ENCODE data around the gene RAB27B. TPM values are rescaled to one million over a fixed set of nuclear protein-coding genes. Genes with fewer than 3 reads are reported as not detected.

RAB27B gene
- total RNA-seq, 1 donor from 2014 or later = 5.0 TPM

DNA sequence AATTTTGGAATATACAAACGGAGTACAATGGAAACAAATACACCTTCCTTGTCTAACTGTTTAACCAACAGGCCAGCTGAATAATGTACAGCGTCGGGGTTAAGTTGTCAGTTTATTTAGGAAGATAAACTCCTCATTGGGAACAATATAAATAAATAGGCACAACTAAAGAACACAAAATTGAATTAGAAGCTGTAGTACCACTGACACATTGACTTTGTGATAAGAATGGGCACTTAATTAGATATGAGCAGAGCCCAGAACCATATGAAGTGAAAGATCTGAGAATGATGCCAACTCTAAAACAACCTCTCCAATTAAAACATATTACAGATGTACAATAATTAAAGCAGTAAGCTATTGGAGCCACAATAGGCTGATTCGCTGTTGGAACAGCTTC lies 86.5 kb downstream of the RAB27B start:
- no peak for DNase-seq (ENCODE audit: low spot score)
- Histone ChIP-seq H3K4me2 (no peak overlapping the region), H4K20me1 (ENCODE audit: low read depth) (no peaks in the 10 kb centered on the region), H3F3A (ENCODE audit: low read depth) (no peaks in the 10 kb centered on the region), H3K4me1 (no peaks in the 10 kb centered on the region), H3K79me2 (ENCODE audit: low read depth) (no peaks in the 10 kb centered on the region), H3K9me3 (ENCODE audit: low read depth) (no peaks in the 10 kb centered on the region), H3K27me3 (no peaks in the 10 kb centered on the region), H3K4me3 (no peak overlapping the region), H3K36me3 (no peaks in the 10 kb centered on the region), H3K9ac (no peak overlapping the region), H3K27ac (no peak overlapping the region), H2AFZ (replicated peaks) (no peak overlapping the region)
- Mint-ChIP-seq H3K27ac (no peak overlapping the region), H3K4me3 (no peak overlapping the region), H3K4me1 (peaks cover 21% of the 10 kb centered on the region), H3K36me3 (no peaks in the 10 kb centered on the region), H3K27me3 (ENCODE audit: insufficient read depth, low read depth) (no peaks in the 10 kb centered on the region), H3K9me3 (peaks cover 4% of the 10 kb centered on the region)
- TF ChIP-seq, protein P1, sequence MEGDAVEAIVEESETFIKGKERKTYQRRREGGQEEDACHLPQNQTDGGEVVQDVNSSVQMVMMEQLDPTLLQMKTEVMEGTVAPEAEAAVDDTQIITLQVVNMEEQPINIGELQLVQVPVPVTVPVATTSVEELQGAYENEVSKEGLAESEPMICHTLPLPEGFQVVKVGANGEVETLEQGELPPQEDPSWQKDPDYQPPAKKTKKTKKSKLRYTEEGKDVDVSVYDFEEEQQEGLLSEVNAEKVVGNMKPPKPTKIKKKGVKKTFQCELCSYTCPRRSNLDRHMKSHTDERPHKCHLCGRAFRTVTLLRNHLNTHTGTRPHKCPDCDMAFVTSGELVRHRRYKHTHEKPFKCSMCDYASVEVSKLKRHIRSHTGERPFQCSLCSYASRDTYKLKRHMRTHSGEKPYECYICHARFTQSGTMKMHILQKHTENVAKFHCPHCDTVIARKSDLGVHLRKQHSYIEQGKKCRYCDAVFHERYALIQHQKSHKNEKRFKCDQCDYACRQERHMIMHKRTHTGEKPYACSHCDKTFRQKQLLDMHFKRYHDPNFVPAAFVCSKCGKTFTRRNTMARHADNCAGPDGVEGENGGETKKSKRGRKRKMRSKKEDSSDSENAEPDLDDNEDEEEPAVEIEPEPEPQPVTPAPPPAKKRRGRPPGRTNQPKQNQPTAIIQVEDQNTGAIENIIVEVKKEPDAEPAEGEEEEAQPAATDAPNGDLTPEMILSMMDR (IDR thresholded peaks at IDR 0.05) = no peak
- no peak for TF ChIP-seq EZH2phosphoT487 (IDR thresholded peaks at IDR 0.05)
- TF ChIP-seq EZH2 (IDR thresholded peaks at IDR 0.05) = no peak

DNA sequence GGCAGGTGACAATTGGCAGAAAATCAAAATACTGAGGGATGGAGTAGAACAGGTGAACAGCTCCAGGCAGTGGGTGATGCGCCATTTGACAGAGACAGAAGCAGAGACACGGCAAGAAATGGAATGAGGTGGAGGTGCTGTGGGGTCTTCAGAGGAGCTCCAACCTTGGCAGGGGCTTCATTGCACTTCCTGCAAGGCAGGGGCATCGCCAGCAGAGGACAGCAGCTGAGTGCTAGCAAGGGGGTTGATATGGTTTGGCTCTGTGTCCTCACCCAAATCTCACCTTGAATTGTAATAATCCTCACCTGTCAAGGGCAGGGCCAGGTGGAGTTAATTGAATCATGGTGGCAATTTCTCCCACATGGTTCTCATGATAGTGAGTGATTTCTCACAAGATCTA lies 88.2 kb downstream of the RAB27B start:
- H3K4me1 ChIP-seq = no peaks in the 10 kb centered on the region
- no peak for TF ChIP-seq EZH2 (IDR thresholded peaks at IDR 0.05)
- no peak for TF ChIP-seq EZH2phosphoT487 (IDR thresholded peaks at IDR 0.05)
- TF ChIP-seq, protein P1 (IDR thresholded peaks at IDR 0.05) = no peak
- no peaks in the 10 kb centered on the region for H3K27me3 ChIP-seq
- DNase-seq (ENCODE audit: low spot score) = no peak
- H3K79me2 ChIP-seq (ENCODE audit: low read depth) = no peaks in the 10 kb centered on the region
- H3K4me3 Mint-ChIP-seq = no peak overlapping the region
- H3K4me1 Mint-ChIP-seq = peaks cover 21% of the 10 kb centered on the region
- no peak overlapping the region for H3K4me3 ChIP-seq
- no peaks in the 10 kb centered on the region for H3F3A ChIP-seq (ENCODE audit: low read depth)
- no peaks in the 10 kb centered on the region for H3K36me3 ChIP-seq
- H3K27ac Mint-ChIP-seq = no peak overlapping the region
- H3K36me3 Mint-ChIP-seq = no peaks in the 10 kb centered on the region
- no peak overlapping the region for H3K27ac ChIP-seq
- no peak overlapping the region for H2AFZ ChIP-seq (replicated peaks)
- H3K9ac ChIP-seq = no peak overlapping the region
- peaks cover 2% of the 10 kb centered on the region for H3K9me3 Mint-ChIP-seq
- no peak overlapping the region for H3K4me2 ChIP-seq
- no peaks in the 10 kb centered on the region for H4K20me1 ChIP-seq (ENCODE audit: low read depth)
- no peaks in the 10 kb centered on the region for H3K27me3 Mint-ChIP-seq (ENCODE audit: insufficient read depth, low read depth)
- H3K9me3 ChIP-seq (ENCODE audit: low read depth) = no peaks in the 10 kb centered on the region

DNA sequence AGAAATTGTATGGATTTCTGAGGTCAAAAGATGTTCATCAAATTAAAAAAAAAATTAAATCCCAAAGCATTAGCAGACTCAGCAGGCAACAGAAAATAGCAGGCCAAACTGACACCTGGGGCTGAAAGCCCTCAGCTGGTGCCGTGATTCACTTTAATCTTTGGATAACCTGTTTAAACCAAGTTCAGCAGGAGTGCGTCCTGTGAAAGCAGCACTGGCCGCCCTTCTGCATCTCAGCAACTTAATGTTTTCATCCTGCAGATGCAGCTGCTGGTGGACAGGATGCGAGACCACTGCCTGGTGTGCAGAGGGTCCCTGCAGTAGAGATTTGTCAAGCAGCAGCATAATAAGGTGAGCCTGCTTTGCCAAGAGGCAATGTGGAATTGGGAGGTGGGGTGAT lies 89.8 kb downstream of the RAB27B start:
- Histone ChIP-seq H3K27me3 (no peaks in the 10 kb centered on the region), H3F3A (ENCODE audit: low read depth) (no peaks in the 10 kb centered on the region), H3K4me3 (no peak overlapping the region), H3K9me3 (ENCODE audit: low read depth) (no peaks in the 10 kb centered on the region), H3K4me1 (no peaks in the 10 kb centered on the region), H3K79me2 (ENCODE audit: low read depth) (no peaks in the 10 kb centered on the region), H3K27ac (no peak overlapping the region), H3K4me2 (no peak overlapping the region), H3K9ac (no peak overlapping the region), H2AFZ (replicated peaks) (no peak overlapping the region), H3K36me3 (no peaks in the 10 kb centered on the region), H4K20me1 (ENCODE audit: low read depth) (no peaks in the 10 kb centered on the region)
- peaks cover 2% of the 10 kb centered on the region for H3K9me3 Mint-ChIP-seq
- DNase-seq (ENCODE audit: low spot score) = no peak
- H3K27me3 Mint-ChIP-seq (ENCODE audit: insufficient read depth, low read depth) = peaks cover 3% of the 10 kb centered on the region
- H3K27ac Mint-ChIP-seq = no peak overlapping the region
- TF ChIP-seq, protein P1 (IDR thresholded peaks at IDR 0.05) = no peak
- TF ChIP-seq EZH2 (IDR thresholded peaks at IDR 0.05) (no peak), EZH2phosphoT487 (IDR thresholded peaks at IDR 0.05) (no peak)
- H3K4me1 Mint-ChIP-seq = peaks cover 19% of the 10 kb centered on the region
- H3K4me3 Mint-ChIP-seq = no peak overlapping the region
- no peaks in the 10 kb centered on the region for H3K36me3 Mint-ChIP-seq
